ENCODE measurements around the gene FBN1.

The FBN1 gene

GRCh38 chr15:48625126-48625525, 20.4 kb downstream of the FBN1 start:
- H3K9ac ChIP-seq (ENCODE audit: insufficient read length, low read depth) = no peak overlapping the region
- no peaks in the 10 kb centered on the region for H3K36me3 ChIP-seq (ENCODE audit: insufficient read depth, insufficient read length, low read length)
- H3K9me3 ChIP-seq (ENCODE audit: insufficient read depth, low read length) = no peaks in the 10 kb centered on the region
- TF ChIP-seq SUZ12 (IDR thresholded peaks at IDR 0.05; ENCODE audit: extremely low read depth, insufficient read depth, insufficient read length) = no peak
- no peak for TF ChIP-seq ZNF274 (IDR thresholded peaks at IDR 0.05; ENCODE audit: low read depth, low read length)
- TF ChIP-seq YY1 (IDR thresholded peaks at IDR 0.05; ENCODE audit: insufficient read depth, insufficient read length) = no peak
- H3K27me3 ChIP-seq (ENCODE audit: insufficient read depth, insufficient read length) = no peaks in the 10 kb centered on the region
- H3K4me1 ChIP-seq (ENCODE audit: insufficient read depth, insufficient read length) = no peaks in the 10 kb centered on the region
- H3K4me3 ChIP-seq (ENCODE audit: insufficient read length, low read depth) = no peak overlapping the region
- no peak for DNase-seq (ENCODE audit: low read depth, low spot score)

DNA sequence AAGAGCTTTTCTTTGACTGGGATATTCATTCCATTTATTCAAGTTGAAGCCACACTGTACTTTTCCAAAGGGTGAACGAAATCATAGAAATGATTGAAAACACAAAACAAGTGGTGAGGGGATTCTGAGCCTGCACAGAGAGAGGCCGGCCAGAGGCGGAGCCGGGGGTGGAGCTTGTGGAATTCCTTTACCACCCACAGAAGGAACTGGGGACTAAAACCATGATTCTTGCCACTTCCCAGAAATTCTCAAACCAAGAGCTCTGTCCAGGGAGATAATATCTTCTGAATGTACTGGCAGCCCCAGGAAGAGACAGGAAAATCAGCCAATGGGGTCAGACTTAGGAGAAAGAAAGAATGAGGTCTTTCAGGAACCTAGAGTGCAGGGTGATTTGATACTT, 20.8 kb downstream of the FBN1 start:
- Histone ChIP-seq H3K27me3 (ENCODE audit: insufficient read depth, insufficient read length) (no peaks in the 10 kb centered on the region), H3K9me3 (ENCODE audit: insufficient read depth, low read length) (no peaks in the 10 kb centered on the region), H3K9ac (ENCODE audit: insufficient read length, low read depth) (no peak overlapping the region), H3K4me1 (ENCODE audit: insufficient read depth, insufficient read length) (no peaks in the 10 kb centered on the region), H3K4me3 (ENCODE audit: insufficient read length, low read depth) (no peak overlapping the region), H3K36me3 (ENCODE audit: insufficient read depth, insufficient read length, low read length) (no peaks in the 10 kb centered on the region)
- TF ChIP-seq ZNF274 (IDR thresholded peaks at IDR 0.05; ENCODE audit: low read depth, low read length) (no peak), YY1 (IDR thresholded peaks at IDR 0.05; ENCODE audit: insufficient read depth, insufficient read length) (no peak), SUZ12 (IDR thresholded peaks at IDR 0.05; ENCODE audit: extremely low read depth, insufficient read depth, insufficient read length) (no peak)
- DNase-seq (ENCODE audit: low read depth, low spot score) = no peak

DNA sequence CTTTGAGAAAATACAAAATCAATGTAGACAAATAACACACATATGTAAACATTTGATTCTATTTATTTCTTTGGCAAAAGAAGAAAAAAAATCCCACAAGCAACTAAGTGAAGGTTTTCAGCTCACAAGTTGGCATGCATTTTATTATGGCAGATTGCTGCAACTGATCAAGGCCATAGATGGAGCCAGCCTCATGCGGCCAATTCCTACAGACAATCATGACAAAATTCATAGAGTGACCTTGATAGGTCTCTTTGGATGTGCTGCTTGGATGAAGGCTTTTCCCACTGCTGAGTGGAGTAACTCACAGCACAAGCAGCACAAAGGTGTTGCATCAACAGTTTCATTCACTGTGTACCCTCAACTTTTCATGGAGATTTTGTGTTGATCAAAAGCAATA, 22.1 kb downstream of the FBN1 start:
- TF ChIP-seq ZNF274 (IDR thresholded peaks at IDR 0.05; ENCODE audit: low read depth, low read length) (no peak), SUZ12 (IDR thresholded peaks at IDR 0.05; ENCODE audit: extremely low read depth, insufficient read depth, insufficient read length) (no peak), YY1 (IDR thresholded peaks at IDR 0.05; ENCODE audit: insufficient read depth, insufficient read length) (no peak)
- H3K36me3 ChIP-seq (ENCODE audit: insufficient read depth, insufficient read length, low read length) = no peaks in the 10 kb centered on the region
- H3K4me3 ChIP-seq (ENCODE audit: insufficient read length, low read depth) = no peak overlapping the region

DNA sequence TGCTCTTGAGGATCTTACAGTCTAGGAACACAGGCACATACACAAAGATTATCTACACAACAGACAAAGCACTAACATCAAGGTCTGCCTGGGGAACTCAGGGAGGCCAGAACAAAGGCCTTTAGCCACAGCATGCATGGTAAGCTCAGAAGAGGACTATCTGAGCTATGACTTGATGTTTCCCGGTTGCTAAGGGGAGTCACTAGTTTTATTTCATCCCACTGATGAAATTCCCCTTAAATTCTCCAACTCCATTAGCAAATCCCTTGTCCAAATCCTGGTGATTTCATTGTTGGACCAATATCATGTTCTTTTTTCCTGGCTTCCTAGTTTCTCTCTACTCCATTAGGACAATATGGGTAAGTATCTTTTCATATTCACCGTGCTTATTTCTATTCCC, 23.3 kb downstream of the FBN1 start:
- DNase-seq (ENCODE audit: low read depth, low spot score) = no peak
- no peak overlapping the region for H3K4me3 ChIP-seq (ENCODE audit: insufficient read length, low read depth)
- H3K9ac ChIP-seq (ENCODE audit: insufficient read length, low read depth) = no peak overlapping the region
- no peaks in the 10 kb centered on the region for H3K4me1 ChIP-seq (ENCODE audit: insufficient read depth, insufficient read length)
- no peaks in the 10 kb centered on the region for H3K36me3 ChIP-seq (ENCODE audit: insufficient read depth, insufficient read length, low read length)
- H3K27me3 ChIP-seq (ENCODE audit: insufficient read depth, insufficient read length) = no peaks in the 10 kb centered on the region
- no peak for TF ChIP-seq SUZ12 (IDR thresholded peaks at IDR 0.05; ENCODE audit: extremely low read depth, insufficient read depth, insufficient read length)
- TF ChIP-seq ZNF274 (IDR thresholded peaks at IDR 0.05; ENCODE audit: low read depth, low read length) = no peak
- TF ChIP-seq YY1 (IDR thresholded peaks at IDR 0.05; ENCODE audit: insufficient read depth, insufficient read length) = no peak
- H3K9me3 ChIP-seq (ENCODE audit: insufficient read depth, low read length) = no peaks in the 10 kb centered on the region

More for the DNA sequence above, 22.1 kb downstream of the FBN1 start:
- no peaks in the 10 kb centered on the region for H3K4me1 ChIP-seq (ENCODE audit: insufficient read depth, insufficient read length)
- H3K27me3 ChIP-seq (ENCODE audit: insufficient read depth, insufficient read length) = no peaks in the 10 kb centered on the region
- no peak for DNase-seq (ENCODE audit: low read depth, low spot score)
- no peaks in the 10 kb centered on the region for H3K9me3 ChIP-seq (ENCODE audit: insufficient read depth, low read length)
- no peak overlapping the region for H3K9ac ChIP-seq (ENCODE audit: insufficient read length, low read depth)

GRCh38 chr15:48619446-48619845, 26.1 kb downstream of the FBN1 start:
- no peaks in the 10 kb centered on the region for H3K4me1 ChIP-seq (ENCODE audit: insufficient read depth, insufficient read length)
- H3K9ac ChIP-seq (ENCODE audit: insufficient read length, low read depth) = no peak overlapping the region
- no peaks in the 10 kb centered on the region for H3K27me3 ChIP-seq (ENCODE audit: insufficient read depth, insufficient read length)
- no peaks in the 10 kb centered on the region for H3K9me3 ChIP-seq (ENCODE audit: insufficient read depth, low read length)
- no peak for TF ChIP-seq YY1 (IDR thresholded peaks at IDR 0.05; ENCODE audit: insufficient read depth, insufficient read length)
- TF ChIP-seq ZNF274 (IDR thresholded peaks at IDR 0.05; ENCODE audit: low read depth, low read length) = no peak
- H3K4me3 ChIP-seq (ENCODE audit: insufficient read length, low read depth) = no peak overlapping the region
- H3K36me3 ChIP-seq (ENCODE audit: insufficient read depth, insufficient read length, low read length) = no peaks in the 10 kb centered on the region
- DNase-seq (ENCODE audit: low read depth, low spot score) = no peak

DNA sequence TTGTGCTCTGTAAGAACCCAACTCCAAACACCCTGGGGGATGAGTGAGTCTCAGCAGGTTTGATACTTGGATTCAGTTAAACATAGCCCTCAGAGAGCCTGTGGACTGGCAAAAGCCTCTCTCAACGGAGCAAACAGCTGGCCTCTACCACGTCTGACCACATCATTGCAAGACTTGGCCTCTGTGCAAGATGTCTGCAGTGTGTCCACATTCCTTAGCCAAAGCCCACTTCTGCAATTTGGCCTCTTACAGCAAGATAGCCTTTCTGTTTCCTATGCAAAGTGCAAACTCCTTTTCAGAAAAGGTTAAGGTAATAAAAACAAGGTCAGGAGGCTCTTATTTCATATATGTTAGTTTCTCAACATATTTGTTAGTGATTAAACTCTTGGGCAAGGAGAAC, 27.9 kb downstream of the FBN1 start:
- H3K9ac ChIP-seq (ENCODE audit: insufficient read length, low read depth) = no peak overlapping the region
- no peaks in the 10 kb centered on the region for H3K36me3 ChIP-seq (ENCODE audit: insufficient read depth, insufficient read length, low read length)
- no peaks in the 10 kb centered on the region for H3K4me1 ChIP-seq (ENCODE audit: insufficient read depth, insufficient read length)
- no peaks in the 10 kb centered on the region for H3K9me3 ChIP-seq (ENCODE audit: insufficient read depth, low read length)
- H3K27me3 ChIP-seq (ENCODE audit: insufficient read depth, insufficient read length) = no peaks in the 10 kb centered on the region
- DNase-seq (ENCODE audit: low read depth, low spot score) = no peak
- H3K4me3 ChIP-seq (ENCODE audit: insufficient read length, low read depth) = no peak overlapping the region
- TF ChIP-seq YY1 (IDR thresholded peaks at IDR 0.05; ENCODE audit: insufficient read depth, insufficient read length) (no peak), ZNF274 (IDR thresholded peaks at IDR 0.05; ENCODE audit: low read depth, low read length) (no peak), SUZ12 (IDR thresholded peaks at IDR 0.05; ENCODE audit: extremely low read depth, insufficient read depth, insufficient read length) (no peak)

DNA sequence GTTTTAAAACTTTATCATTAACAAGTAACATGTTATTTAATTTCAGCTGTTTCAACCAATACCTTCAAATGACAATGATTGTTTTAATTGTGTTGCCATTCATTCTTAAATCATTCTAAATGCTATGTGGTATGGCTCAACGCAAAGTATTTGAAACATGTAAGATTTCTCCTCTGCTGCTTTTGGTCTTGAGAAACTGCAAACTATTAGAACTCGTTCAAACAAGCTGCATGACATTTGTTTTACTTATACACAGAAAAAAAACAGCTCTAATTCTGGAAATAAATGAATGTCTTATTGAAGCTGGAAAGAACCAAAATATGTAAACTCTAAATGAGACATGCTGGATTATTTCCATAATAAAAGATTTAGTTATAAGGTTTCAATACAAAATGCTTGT, 29.3 kb downstream of the FBN1 start:
- Histone ChIP-seq H3K27me3 (ENCODE audit: insufficient read depth, insufficient read length) (no peaks in the 10 kb centered on the region), H3K9me3 (ENCODE audit: insufficient read depth, low read length) (no peaks in the 10 kb centered on the region), H3K9ac (ENCODE audit: insufficient read length, low read depth) (no peak overlapping the region), H3K4me3 (ENCODE audit: insufficient read length, low read depth) (no peak overlapping the region), H3K36me3 (ENCODE audit: insufficient read depth, insufficient read length, low read length) (no peaks in the 10 kb centered on the region), H3K4me1 (ENCODE audit: insufficient read depth, insufficient read length) (no peaks in the 10 kb centered on the region)
- TF ChIP-seq SUZ12 (IDR thresholded peaks at IDR 0.05; ENCODE audit: extremely low read depth, insufficient read depth, insufficient read length) = no peak
- TF ChIP-seq YY1 (IDR thresholded peaks at IDR 0.05; ENCODE audit: insufficient read depth, insufficient read length) = no peak
- no peak for TF ChIP-seq ZNF274 (IDR thresholded peaks at IDR 0.05; ENCODE audit: low read depth, low read length)
- no peak for DNase-seq (ENCODE audit: low read depth, low spot score)

- peaks cover 4% of the 10 kb centered on the region for H3K36me3 ChIP-seq (ENCODE audit: insufficient read depth, insufficient read length, low read length)
Measured at GRCh38 chr15:48614051-48614450, 31.5 kb downstream of the FBN1 start.

More at GRCh38 chr15:48614051-48614450, 31.5 kb downstream of the FBN1 start:
- Histone ChIP-seq H3K4me1 (ENCODE audit: insufficient read depth, insufficient read length) (no peaks in the 10 kb centered on the region), H3K4me3 (ENCODE audit: insufficient read length, low read depth) (no peak overlapping the region), H3K9ac (ENCODE audit: insufficient read length, low read depth) (no peak overlapping the region), H3K27me3 (ENCODE audit: insufficient read depth, insufficient read length) (no peaks in the 10 kb centered on the region), H3K9me3 (ENCODE audit: insufficient read depth, low read length) (no peaks in the 10 kb centered on the region)
- DNase-seq (ENCODE audit: low read depth, low spot score) = no peak
- TF ChIP-seq ZNF274 (IDR thresholded peaks at IDR 0.05; ENCODE audit: low read depth, low read length) = no peak
- TF ChIP-seq YY1 (IDR thresholded peaks at IDR 0.05; ENCODE audit: insufficient read depth, insufficient read length) = no peak
- no peak for TF ChIP-seq SUZ12 (IDR thresholded peaks at IDR 0.05; ENCODE audit: extremely low read depth, insufficient read depth, insufficient read length)
